Activated CD8-positive, alpha-beta memory T cell treated with anti-CD3 and anti-CD28 coated beads, Interleukin-2, amount 50 U/mL, for 1 hour (primary cell): Measurements from ENCODE around the gene LMNA.

Experiments used
- DNase-seq: peaks from one replicate; pipeline ENCODE4 v3.0.0-alpha.2; 2020; ENCODE audit errors: extremely low read depth

LMNA gene

DNA sequence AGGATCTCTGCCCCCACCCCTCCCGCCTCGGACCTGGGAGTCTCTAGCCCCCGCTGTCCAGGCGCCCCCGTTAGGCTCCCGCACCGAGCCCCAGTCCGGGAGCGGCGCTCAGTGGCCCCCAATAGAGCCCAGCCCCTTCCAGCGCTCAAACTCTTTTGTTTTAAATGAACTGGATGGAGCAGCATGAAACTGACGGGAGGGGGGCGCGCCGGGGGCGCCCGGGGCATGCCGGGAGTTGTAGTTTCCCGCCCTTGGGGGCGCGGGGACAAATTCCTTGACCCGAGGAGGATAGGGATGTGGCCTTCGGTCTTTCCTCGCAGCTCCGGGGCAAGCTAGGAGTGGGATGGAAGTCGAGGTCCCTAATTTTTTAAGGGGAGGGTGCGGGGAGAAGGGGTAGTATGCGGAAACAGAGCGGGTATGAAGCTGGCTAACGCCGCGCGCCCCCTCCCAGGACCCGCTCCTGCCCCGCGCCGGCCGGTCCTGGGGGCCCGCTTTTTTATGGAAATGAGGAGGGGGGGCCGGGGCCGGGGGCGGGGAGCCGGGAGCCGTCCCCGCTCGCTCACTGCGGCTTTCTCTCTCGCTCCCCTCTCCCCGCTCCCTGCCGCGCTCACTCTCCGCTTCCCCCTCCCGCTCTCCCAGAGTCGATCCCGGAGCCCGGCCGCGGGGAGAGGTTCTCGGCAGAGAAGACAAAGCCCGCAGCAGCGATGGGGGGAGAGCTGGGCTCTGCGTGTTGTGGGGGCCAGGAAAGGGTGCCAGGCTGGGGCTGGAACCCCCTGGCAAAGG, 32.0 kb upstream of the LMNA start, which contains the start of gene MEX3A:
TSS of gene MEX3A (minus strand) at position 157 of the 783 bp plus-strand sequence. CDS start 467 bp downstream, outside the sequence.
- no peak for DNase-seq

DNA sequence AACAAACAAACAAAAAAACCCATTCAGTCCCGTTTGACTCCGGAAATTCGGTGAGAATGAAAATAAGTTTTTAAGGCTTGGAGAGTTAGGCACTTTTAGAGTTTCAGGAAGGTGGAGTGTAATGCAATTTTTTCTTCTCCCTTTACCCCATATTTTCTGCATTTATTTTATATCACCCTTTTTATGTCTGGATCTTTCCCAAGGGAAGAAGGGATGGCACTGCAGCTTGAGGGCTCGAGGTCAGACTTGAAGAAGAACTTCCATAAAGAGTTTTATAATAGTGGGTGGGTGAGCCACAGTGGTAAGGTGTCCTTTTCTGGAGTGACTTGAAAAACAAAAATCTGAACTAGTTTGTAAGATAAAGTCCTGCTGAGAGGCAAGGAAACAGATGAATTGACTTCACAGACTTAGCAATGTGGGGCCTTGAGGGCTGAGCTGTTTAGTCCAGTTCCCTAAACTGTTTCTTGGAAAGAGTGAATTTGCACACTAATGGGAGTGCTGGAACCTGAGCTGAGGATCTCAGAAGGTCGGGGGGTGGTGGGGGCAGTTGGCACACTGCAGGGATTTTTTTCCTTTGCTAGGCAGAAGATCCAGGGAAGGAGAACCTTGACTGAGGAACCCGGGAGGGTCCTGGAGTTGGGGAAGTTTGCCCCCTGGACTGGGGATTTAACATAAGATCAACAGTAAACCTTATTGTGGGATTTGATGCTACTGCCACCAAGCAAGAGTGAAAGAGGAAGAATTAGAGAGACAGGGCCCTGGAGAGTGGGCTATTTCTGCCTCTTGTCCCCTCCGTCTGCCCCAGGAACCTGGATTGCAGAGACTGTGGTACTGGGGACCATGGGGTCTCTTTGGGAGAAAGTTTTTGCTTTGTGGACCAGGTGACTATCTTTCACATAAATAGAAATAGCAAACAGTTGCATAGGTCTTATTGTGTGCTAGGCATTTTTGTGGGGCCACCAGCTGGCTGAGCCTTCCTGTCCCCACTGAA, 30.4 kb upstream of the LMNA start:
- DNase-seq: no peak

DNA sequence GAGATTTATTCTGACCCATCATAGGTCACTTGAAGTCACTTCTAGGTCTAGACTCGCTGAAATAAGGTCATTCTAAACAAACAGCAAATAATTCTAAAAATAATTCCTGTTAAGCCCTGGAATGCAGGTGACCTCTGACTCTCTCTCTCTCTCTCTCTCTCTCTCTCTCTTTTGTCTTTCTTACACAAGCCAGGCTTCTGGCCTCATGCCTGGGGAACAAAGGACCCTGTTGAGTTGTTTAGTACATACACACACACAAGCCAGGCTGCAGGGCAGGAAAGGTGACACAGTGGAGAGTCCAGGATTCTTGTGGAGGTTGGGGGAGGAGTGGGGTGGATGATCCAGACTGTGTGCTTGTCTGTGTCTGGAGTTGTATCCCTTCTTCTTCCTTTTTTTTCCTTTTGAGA, 28.3 kb upstream of the LMNA start:
- DNase-seq: no peak

DNA sequence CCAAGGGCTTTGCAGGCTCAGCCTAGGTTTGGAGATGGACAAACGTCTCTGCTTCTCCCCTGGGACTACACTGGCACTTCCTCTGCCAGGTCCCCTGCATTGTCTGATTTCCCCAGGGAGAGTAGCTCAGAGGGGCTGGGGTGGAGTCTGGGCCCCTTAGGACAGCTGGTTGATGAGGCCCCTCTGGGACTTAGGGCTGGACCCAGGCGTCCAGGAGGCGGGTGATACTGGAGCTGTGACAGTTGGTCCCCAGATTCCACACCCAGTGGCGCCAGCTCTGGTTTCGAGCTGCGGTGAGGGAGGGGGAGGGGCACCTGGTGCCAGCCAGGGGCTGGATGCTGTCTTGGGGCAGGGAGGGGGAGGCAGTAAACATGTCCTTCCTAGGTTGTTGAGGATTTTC, 24.8 kb upstream of the LMNA start:
- no peak for DNase-seq

DNA sequence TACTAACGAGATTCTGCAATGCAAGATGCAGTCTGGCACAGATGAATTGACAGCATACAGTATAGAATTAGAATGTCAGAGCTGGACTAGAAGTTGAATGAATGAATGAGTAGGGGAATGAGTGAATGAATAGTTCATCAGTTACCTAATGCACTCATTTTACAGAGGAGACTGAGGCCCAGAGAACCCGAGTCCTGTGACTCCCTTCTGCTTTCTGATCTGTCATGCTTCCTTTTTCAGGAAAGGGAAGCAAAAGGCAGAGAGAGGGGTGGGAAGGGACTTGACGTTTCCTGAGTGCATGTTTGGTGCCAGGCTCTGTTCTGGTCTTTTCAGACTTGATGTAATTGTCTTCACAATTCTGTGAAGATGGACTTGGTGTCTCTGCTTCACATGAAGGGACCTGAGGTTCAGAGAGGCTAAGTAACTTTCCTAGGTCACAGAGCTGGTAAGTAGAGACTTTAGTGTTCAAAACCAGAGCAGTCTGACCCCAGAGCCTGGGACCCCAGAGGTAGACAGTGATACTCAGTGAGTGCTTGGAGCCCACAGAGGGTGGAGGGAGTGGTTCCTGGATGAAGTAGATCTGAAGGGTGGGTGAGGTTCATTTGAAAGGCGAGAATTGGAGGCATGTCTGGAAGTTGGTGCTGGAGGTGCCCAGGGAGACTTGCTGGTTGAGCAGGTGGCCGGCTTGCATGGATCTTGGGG, 24.2 kb upstream of the LMNA start:
- no peak for DNase-seq

DNA sequence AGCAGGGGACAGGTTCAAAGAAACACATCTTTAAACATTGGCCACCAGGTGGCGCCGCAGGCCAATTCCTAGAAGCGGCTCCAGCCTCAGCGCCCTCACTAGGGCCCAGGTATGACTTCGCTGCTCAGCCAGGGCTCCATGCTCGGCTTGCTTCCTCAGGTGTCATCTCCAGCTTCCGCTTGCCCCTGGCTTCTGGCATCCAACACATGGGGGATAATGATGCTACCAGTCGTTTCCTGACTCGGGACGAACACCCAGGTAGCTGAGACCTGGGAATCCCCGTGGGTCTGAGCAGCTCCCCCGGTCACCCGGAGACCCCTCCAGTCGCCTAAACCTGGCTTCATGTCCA, 23.7 kb upstream of the LMNA start:
- peak; percentile 72 for DNase-seq

DNA sequence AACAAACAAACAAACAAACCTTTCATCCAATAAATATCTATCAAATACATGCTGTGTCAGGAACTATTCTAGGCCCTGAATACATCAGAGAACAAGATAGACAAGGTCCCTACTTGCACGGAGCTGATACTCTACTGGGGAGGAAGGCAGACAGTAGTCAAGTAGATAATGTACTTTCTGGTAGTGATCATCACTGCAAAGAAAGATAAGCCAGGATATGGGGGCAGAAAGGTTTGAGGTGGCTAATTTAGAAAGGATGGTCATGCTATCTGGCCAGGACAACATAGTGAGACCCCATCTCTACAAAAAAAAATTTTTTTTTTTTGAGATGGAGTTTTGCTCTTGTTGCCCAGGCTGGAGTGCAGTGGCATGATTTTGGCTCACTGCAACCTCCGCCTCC, 22.9 kb upstream of the LMNA start:
- DNase-seq: no peak

DNA sequence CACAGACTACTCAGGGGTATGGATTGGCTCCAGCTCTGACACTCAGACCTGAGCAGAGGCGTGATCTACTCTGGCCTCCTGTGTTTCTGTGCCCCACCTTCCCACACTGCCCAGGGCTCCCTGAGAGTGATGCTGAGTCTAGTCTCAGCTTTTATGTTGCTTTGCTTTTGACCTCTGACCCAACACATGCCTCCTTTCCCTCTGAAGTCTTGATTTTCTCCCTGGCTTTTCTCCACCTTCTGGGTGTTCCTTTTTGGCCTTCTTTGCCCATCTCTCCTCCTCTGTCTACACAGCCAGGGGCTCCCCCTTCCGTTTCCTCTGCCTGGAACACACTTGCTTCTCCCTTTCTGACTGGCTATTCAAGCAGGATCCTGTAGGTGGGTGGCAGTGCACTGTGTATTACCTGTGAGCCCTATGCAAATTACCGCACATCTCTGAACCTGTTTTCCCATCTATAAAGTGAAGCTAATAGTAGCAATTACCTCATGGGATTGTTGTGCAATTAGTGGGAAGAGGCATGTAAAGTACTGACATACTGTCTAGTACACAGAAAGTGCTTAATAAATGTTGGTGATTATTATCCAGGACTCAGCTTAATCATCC, 18.5 kb upstream of the LMNA start:
- DNase-seq: no peak

DNA sequence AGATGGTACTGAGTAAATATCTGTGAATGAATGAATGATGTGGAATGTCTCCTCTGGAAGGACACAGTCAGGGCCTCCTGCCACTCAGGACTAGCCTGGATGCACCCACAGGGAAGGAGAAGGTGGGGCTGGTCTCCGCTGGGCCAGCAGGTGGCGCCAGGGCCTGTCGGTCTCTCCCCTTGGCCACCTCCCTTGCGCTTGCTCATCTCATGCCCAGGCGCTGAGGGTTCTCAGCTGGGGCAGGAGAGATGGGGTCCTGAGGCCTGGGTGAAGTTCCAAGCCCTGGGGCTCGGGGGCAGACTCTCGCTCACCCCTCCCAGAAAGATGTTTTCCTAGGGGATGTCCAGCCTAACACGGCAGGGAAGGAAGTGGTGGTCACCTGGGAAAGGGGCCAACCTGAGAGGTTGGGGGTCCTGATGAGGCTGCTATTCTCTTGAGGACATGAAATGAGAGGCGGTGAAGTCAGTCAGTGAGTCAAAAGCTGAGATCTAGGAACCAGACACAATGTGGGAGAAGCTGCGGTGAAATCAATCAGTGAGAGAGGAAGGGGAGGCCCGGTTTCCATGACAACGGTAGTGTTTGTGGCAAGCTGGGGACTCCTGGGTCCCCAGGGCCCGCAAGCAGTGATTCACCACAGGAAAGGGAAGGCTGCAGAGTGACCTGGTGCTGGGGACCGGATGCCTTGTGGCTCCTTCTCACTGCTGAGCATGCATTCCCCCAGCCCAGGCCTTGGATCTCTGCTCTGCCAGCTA, 17.7 kb upstream of the LMNA start:
- DNase-seq: peak; percentile 97

DNA sequence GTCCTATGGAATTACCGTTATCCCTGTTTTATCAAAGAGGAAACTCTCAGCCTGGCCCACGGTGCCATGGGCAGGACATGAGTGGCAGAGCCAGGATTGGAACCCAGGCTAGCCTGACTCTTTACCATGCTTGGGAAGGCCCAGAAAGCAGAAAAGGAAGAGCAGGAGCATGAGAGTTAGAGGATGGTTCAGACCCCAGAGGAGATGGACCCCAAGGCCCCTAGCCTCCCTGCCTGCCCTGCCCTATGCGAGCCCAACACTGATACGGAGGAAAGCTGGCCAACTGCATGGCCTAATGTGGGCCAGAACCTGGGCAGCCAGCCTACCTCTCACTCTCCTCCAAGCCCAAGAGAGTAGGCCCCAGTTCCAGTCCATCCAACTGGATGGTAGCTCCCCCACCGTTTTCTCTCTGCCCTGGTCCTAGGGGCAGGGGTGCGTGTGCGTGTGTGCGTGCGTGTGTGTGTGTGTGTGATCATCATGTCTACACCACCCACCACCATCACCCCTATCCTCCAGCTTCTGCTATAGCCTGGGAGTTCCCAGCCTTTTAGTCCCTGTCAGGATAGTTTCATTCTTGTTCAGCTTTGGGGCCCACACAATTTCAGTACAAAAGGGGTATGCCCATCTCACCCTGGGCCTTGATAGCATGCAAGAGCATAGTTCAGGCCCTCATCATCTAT, 16.9 kb upstream of the LMNA start:
- DNase-seq: no peak

DNA sequence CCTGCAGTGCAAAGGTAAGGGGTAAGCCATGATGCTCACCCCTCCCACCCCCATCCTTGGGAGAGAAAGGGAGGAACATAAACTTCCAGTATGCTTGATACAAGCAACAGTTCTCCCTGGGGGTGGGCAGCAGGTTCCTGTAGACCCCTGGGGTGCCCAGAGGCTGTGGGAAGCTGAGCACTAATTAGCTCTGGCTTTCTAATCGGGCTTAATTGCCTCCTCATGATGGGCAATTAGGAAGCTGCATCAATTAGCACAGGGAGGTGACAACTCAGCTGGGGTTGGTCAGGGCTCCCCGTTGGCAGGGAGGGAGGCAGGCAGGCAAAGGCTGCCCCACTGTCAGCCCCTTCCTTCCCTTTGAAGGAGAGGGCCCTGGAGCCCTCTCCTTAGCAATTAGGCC, 15.7 kb upstream of the LMNA start:
- no peak for DNase-seq

DNA sequence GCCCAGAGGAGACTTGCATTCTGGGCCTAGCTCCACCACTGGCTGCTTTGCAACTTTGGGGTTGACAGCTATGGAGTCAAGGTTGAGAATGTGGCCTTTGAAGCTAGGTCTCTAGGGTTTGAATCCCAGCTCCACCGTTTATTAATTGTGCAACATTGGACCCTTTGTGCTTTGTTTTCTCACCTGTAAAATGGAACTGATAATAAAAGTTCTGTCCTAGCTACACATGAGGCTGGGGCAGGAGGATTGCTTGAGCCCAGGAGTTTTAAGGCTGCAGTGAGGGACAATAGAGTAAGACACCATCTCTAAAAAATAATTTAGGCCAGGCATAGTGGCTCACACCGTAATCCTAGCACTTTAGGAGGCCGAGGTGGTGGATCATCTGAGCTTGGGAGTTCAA, 15.2 kb upstream of the LMNA start:
- no peak for DNase-seq

DNA sequence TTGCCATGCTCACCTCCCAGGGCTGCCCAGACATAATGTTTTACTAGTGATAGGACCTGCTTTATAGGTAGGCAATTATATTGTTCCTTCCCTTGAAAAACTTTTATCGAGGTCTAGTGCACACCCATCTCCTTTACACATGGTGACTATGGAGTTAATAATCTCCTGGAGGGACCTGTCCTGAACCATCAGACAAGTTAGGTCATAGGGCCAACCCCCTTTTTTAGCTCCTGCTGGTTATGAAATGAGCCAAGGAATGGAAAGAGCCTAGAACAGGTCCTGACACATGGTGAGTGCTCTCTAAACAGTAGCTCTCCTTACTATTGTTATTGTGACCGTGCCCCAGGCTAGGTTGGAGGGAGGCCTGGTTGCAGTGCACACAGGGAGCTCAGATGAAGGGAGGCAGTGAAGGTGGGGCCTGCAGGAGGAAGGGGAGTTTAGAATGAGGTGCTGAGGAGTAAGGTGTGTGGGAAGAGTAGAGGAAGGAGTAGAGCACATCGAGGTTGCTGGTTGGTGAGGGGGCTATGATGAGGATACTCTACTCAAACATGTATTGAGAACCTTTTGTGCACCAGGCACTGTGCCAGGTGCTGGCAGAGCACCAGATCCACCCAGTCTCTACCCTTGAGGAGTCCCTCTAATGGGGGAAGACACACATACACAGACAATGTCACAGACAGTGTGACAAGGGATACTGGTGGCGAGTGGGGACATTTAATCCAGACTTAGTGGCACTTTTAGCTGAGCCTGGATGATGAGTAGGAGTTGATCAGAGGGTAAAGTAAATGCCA, 14.1 kb upstream of the LMNA start:
- no peak for DNase-seq

DNA sequence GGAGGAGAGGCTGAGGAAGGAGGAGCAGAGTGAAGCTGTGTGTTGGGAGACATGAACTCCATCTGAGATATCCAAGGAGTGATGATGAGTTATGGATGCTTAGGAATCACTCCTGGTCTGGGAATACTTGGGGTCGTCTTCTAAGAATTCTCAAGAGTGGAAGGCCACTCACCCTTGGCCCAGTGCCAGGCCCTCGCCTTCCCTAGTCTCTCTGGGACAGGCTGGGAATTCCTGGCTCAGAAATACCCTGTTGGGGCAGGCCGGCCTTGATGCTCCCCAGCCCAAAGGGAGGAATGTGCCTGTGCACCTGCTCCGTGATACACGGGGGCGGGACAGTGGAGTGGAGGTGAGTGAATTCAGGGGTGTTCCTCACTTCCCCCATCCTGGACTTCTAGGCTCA, 12.6 kb upstream of the LMNA start:
- no peak for DNase-seq

DNA sequence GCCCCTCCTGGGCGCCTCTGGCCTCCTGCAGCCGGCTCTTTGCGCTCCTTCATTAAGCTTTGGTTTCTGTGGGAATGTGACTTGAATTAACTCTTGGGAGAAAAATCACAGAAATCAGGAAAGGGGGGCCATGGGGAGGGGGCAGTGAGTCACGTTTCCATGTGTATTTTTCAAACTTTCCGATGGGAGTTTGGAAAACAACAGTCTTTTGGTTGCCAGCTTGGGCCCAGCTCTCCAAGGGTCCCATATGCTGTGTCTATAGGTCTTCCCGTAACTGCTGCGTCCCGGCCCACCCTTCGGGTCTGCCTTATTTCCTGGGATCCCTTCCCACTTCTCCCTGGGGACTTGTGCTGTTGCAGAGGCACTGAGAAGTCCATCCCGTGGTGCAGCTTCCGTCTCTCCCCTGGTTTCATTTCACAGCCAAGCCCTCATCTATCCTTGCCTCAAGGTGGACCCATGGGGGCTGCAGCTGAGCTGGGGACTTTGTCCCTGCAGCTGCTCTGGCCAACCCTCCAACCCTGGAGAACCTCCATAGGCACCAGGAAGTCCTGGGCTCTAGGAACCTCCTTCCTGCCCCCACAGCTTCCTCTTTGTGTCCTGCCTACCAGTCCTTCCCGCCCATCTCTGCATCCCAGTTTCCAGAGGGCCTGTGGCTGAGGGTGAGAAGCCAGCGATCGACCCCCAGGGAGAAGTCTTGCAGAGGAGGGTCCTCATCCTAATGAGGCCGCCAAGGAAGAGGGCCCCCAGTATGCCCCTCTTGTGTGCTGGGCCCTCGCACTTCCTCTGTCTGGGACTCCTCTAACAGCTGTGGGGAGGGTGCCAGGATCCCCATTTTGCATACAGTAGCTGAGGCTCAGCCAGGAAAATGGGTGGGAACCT, 11.6 kb upstream of the LMNA start:
- no peak for DNase-seq

DNA sequence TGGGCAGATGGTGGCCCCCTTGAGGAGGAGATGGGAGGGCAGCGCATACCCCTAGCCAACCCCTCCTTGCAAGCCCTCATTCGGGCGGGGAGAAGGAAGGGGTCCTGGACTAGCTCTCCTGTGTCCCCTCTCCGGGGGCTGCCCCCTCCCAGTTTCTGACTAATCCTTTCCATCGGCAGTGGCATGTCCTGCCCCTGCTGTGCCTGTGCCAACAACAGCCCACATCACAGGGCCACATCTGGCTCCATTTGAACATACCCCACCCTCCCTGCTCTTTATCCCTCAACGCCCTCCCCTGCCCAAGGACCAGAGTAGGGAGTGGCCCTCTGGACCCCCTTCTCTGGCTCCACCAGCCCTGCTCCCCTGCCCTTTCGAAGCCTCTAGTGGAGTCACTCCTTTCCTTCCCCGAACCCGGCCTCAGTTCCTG, 11.0 kb upstream of the LMNA start:
- DNase-seq: no peak

DNA sequence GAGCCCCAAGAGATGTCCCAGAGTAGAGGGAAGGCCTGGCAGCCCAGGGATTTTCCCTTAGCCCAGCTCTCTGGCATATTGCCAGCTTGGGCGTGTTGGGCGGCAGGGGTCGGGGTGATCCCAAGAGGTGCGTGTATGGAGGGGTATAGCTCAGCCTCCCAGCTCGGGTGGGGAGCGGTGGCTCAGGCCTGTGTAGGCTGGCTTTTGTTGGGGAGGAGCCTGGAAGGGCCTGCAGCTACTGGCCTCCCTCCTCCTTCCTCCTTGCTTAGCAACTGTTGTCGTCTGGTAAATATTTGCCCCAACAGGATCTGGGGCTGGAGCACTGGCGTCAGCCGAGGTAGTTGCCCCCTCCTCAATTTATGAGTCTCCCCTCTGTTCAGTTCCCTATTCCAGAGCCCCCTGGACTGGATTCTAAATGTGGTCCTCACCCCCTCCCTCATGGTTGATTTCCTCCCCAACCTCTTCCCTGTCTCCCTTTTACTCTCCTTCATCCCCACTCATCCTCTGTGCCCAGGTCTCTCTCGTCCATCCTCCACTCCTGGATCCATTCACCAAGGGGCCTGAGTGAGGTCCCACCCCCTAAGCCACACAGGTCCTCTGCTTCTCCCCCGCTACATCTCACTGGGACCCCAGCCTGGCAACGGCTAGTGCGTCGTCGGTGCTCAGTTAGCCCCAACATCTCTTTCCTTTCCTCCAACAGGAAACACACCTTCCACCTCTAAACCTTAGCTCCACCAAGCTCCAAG, 10.3 kb upstream of the LMNA start:
- DNase-seq: no peak
